ENCODE data around the gene CCDC201.

GRCh38 chr7:45890902-45891461, 18.1 kb upstream of the CCDC201 start:
- no peak for TF ChIP-seq POLR2AphosphoS5 (IDR thresholded peaks at IDR 0.05; ENCODE audit: low read depth)
- TF ChIP-seq CTCF (IDR thresholded peaks at IDR 0.05; ENCODE audit: insufficient read depth, low read length): peak; percentile 47
- TF ChIP-seq REST (IDR thresholded peaks at IDR 0.05; ENCODE audit: insufficient replicate concordance, low read depth): no peak
